ENCODE results near the gene UBE3C.
"Not testable (repeated sequence)": the region's sequence is repeated elsewhere in the genome, so short reads cannot be mapped to it uniquely, and the experiment has no call there.

UBE3C gene

GRCh38 chr7:157235357-157236333 lies 96.9 kb downstream of the UBE3C start:
- DNase-seq (ENCODE audit: low read depth), result no peak

GRCh38 chr7:157238087-157238486 lies 99.4 kb downstream of the UBE3C start:
- DNase-seq (ENCODE audit: low read depth), result no peak

- DNase-seq (ENCODE audit: low read depth), result no peak
Measured at GRCh38 chr7:157239571-157240270, 101.0 kb downstream of the UBE3C start.

GRCh38 chr7:157241631-157242030 lies 102.9 kb downstream of the UBE3C start:
- DNase-seq (ENCODE audit: low read depth), result no peak

GRCh38 chr7:157244516-157245294 lies 106.0 kb downstream of the UBE3C start:
- DNase-seq (ENCODE audit: low read depth), result no peak

GRCh38 chr7:157246052-157246451 lies 107.3 kb downstream of the UBE3C start:
- DNase-seq (ENCODE audit: low read depth), result no peak

GRCh38 chr7:157248659-157249058 lies 109.9 kb downstream of the UBE3C start:
- no peak for DNase-seq (ENCODE audit: low read depth)

GRCh38 chr7:157250605-157251228 lies 112.0 kb downstream of the UBE3C start:
- no peak for DNase-seq (ENCODE audit: low read depth)

GRCh38 chr7:157251817-157252216 lies 113.1 kb downstream of the UBE3C start:
- DNase-seq (ENCODE audit: low read depth), result not testable (repeated sequence)

- no peak for DNase-seq (ENCODE audit: low read depth)
Measured at GRCh38 chr7:157253850-157254249, 115.1 kb downstream of the UBE3C start.

GRCh38 chr7:157254781-157255180 lies 116.1 kb downstream of the UBE3C start:
- not testable (repeated sequence) for DNase-seq (ENCODE audit: low read depth)

GRCh38 chr7:157255201-157255606 lies 116.5 kb downstream of the UBE3C start:
- no peak for DNase-seq (ENCODE audit: low read depth)

- DNase-seq (ENCODE audit: low read depth), result no peak
Measured at GRCh38 chr7:157263156-157263555, 124.4 kb downstream of the UBE3C start.

- DNase-seq (ENCODE audit: low read depth), result no peak
Measured at GRCh38 chr7:157265051-157265450, 126.3 kb downstream of the UBE3C start.

- no peak for DNase-seq (ENCODE audit: low read depth)
Measured at GRCh38 chr7:157266272-157266671, 127.5 kb downstream of the UBE3C start.

- no peak for DNase-seq (ENCODE audit: low read depth)
Measured at GRCh38 chr7:157267516-157267915, 128.8 kb downstream of the UBE3C start.

- DNase-seq (ENCODE audit: low read depth), result no peak
Measured at GRCh38 chr7:157267956-157268355, 129.2 kb downstream of the UBE3C start.

- DNase-seq (ENCODE audit: low read depth), result no peak
Measured at GRCh38 chr7:157268540-157268939, 129.8 kb downstream of the UBE3C start.

- no peak for DNase-seq (ENCODE audit: low read depth)
Measured at GRCh38 chr7:157269341-157270059, 130.8 kb downstream of the UBE3C start.

GRCh38 chr7:157270060-157270444 lies 131.3 kb downstream of the UBE3C start:
- no peak for DNase-seq (ENCODE audit: low read depth)

- DNase-seq (ENCODE audit: low read depth), result no peak
Measured at GRCh38 chr7:157271315-157271990, 132.7 kb downstream of the UBE3C start.
